ENCODE results near the gene OSBPL2.

Gene OSBPL2

DNA sequence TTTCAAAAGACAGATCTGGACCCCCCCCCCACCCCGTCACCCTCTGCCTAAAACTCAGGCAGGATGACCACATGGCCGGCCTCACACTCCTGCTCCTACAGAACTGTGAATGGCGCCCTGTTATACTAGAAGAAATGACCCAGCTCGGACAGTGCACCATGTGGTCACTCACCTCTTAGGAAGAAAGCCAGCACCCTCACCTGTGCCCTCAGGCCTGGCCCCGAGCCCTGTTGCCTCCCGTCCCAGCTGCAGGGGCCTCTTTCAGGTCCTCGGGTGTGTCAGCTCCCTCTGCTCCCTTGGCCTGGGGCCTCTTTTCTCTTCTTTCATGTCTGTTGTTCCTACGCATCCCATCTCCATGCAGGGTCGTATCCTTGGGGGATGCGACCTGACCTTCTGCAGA, 23.7 kb downstream of the OSBPL2 start:
- no peak for DNase-seq

DNA sequence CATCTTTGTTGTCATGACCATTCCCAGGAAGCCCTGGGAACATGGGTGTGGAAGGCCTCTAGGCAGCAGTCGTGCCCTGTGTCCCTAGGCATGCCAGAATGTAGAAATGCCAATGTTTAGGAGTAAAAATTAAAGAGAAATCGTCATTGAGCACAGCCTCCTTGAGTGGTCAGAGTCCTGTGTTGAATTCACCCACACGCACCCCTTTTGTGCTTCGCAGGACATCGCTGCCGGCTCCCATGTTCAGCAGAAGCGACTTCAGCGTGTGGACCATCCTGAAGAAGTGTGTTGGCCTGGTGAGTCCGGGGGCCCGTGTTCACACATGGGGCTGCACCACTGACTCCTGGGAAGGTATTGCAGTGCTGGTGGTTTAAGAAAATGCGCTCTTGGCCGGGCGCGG, 25.1 kb downstream of the OSBPL2 start:
- no peak for DNase-seq

DNA sequence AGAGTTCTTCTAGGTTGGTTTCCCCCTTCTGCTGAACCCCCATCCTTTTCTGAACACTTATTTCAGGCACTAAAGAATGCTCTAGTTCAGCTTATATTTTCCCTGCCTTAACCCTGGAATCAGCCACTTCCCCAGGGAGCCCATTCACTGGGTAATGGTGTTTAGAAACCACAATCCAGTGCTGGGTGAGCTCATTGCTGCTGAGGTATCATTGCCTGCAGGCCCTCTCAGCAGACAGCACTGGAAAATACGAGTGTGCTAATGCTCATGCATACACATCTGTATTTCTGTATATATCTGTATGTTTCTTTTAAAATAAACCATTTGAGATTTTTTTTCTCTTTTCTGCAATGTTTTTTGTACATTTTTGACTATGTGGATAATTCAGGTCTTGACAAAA, 27.0 kb downstream of the OSBPL2 start:
- no peak for DNase-seq

DNA sequence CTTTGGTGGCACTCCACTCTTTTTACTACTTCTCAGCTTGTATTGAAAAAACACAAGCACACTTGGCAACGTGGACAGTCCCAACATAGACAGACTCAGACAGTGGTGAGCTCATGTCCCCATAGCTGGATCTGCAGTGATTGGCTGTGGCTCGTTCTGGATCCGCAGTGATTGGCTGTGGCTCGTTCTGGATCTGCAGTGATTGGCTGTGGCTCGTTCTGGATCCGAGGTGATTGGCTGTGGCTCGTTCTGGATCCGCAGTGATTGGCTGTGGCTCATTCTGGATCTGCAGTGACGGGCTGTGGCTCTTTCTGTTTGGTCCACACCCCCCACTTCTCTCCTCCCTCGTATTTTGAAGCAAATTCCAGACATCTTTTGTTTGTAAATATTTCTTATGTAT, 28.0 kb downstream of the OSBPL2 start:
- no peak for DNase-seq

DNA sequence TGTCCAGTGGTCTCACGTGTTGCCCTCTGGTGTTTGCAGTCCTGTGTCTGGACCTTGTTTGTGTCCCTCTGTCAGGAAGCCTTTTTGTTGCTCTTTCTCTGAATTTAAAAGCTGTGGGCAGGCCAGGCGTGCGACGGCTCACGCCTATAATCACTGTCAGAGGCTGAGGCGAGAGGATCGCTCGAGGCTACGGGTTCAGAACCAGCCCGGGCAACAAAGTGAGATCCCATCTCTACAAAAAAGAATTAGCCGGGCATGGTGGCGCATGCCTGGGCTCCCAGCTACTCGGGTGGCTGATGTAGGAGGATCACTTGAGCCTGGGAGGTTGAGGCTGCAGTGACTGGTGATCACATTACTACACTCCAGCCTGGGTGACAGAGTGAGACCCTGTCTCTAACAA, 28.5 kb downstream of the OSBPL2 start:
- DNase-seq, result no peak

DNA sequence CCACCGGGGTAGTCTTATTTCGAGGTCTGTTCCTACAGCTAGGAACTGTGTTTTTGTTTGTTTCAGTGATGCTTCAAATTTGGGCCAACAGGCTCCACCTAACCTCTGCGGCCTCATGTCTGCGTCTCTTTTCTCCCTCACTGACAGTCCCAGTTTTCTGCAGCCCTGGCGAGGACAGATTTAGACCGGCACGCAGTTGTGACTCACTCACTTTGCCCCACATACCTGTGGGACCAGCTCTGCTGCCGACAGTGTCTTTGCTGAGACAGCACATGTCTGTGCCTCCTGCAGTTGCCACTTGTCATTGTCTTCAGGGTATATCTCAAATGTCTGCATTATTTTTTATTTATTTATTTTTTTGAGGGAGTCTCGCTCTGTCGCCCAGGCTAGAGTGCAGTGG, 29.2 kb downstream of the OSBPL2 start:
- DNase-seq, result peak; percentile 83

DNA sequence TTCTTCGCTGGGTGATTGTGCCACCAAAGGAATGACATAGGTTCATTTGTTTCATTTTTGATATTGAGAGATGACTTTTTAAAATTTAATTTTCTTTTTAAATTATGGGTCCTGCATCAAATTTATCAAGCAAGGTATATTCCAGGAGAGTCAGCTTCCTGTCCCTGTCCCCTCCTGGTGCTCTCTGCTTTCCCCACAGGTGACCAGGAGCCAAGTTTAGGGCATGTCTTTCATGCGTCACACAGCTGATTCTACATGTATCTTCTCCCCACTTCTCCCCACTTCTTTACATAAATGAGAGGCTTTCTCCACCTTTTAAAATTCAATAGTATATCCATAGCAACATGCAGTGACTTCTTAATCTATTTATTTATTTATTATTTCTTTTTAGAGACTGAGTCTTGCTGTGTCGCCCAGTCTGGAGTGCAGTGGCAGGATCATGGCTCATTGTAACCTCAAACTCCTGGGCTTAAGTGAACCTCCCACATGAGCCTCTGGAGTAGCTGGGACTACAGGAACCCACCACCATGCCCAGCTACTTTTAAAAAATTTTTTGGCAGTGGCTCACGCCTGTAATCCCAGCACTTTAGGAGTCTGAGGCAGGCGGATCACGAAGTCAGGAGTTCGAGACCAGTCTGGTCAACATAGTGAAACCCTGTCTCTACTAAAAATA, 30.0 kb downstream of the OSBPL2 start:
- no peak for DNase-seq

DNA sequence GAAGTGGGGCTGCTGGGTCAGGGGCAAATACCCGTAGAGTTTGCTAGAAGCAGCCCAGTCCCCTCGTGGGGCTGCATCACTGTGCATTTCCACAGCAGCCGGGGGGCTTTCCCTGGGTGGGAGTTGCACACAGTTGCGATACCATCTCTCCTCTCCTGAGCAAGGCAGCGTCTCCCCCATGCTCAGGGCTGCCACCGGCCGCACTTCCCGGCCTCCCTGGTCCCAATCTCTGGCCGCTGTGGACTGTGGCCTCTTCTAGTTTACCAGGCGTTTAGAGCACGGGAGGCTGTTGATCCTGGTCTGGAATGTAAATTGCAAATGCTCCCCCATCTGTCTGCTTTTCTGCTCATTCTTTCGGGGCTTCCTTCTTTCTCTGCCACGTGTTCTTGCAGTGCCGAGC, 31.1 kb downstream of the OSBPL2 start:
- no peak for DNase-seq

DNA sequence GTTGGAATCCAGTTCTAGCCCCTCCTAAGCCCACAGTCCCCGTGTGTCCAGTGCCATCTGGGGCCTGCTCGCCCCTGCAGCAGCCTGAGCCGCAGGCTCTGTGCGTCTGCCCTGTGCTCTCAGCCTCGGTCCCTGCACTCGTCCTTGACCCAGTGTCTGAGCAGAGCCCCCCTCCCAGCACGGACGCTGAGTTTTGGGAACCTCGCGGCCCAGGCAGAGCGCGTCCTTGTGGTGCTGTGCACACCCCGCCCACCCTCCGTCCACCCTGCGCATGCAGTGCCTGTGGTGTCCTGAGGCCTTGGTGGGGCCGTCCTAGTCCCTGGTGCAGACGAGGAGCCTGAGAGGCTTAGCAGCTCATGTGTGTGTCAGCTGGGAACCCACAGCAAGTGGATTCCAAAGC, 31.6 kb downstream of the OSBPL2 start:
- DNase-seq, result no peak

DNA sequence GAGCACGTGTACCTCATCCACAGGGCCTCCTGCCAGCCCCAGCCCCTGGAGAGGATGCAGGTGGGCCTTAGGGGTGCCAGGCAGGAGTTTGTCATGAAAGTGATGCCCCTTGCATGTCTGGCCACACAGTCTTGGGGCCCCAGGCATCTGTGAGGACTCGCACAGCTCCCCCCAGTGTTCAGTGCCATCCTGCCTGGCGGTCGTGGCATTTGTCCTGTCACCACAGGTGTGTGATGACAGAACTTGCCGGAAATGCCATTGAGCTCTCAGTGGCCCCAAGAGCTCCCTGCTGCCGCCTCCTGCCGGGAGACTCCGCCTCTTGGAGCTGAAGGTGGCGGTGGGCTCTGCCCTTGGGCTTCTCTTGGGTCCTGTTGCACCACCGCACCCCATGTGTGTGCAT, 33.9 kb downstream of the OSBPL2 start:
- no peak for DNase-seq

DNA sequence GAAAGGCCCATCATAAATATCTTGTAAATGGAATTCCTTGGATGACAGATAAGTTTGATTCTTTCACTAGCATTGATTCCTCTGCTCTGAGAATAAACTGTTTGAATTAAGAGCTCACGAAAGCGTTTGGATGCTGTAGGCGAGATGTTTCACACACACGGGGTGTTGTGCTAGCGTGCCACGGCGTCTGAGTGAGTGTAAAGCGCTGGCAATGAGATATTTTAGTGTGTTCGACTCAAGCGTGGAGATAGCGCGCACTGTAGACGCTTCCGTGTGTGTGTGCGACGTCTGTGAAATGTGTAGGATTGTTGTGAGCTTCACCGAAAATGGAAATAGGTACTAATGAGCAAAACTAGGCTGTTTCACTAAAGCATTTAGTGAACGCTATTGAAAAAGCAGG, 35.1 kb downstream of the OSBPL2 start:
- no peak for DNase-seq

DNA sequence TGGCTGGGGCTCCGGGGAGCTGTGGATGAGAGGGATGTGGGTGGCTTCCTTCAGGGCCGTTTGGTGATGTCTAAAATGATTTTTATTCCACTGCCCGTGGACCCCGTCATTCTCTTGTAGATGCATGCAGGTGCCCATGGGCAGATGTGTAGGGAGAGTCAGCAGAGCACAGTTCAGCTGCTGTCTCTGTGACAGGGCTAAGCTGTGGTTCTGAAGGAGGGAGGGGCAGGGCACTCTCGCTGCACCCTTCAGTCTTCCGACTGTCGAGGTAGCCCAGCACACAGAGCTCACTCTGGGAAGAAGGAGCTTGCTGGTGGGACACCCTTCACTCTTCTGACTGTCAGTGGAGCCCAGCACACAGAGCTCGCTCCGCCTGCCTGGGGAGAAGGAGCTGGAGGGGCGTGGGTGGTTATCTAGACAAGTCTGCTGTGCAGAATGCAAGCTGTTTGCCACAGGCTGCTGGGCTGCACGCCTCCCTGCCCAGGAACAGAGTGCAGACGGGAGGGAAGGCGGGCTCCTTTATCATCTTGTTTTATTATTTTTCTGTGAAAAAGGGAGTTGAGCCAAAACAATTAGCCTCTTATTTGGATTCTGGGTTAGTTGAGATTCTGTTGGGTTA, 36.1 kb downstream of the OSBPL2 start:
- DNase-seq, result no peak

DNA sequence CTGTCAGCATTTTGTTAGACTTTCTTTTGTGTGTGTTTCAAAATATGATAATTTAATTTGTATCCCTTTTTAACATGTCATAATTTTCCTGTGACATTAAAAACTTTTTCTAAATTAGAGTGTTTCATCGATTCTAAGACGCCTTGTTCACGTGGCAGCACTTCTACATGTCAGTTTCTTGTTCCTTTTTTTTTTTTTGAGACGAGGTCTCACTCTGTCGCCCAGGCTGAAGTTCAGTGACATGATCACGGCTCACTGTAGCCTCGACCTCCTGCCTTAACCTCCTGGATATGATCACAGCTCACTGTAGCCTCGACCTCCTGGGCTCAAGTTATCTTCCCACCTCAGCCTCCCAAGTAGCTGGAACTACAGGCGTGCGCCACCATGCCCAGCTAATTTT, 36.9 kb downstream of the OSBPL2 start:
- DNase-seq, result no peak

DNA sequence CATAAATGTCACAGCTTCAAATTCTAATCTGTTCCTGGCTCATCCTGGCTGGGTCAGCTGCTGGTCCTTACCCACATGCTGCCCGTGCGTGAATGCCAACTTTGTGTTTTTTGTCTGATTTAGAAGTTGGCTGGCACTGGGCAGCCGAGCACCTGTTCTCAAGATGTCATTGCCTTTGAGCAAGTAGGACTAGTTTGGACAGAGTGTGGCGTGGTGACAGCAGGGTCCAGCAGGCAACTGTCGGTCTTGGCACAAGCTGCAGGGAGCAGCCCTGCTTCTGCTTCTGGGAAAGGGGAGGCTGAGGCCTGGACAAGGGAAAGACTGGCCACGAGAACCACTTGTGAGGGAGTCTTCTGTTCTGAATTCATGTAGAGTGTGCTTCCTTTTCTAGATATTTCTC, 38.1 kb downstream of the OSBPL2 start:
- no peak for DNase-seq

DNA sequence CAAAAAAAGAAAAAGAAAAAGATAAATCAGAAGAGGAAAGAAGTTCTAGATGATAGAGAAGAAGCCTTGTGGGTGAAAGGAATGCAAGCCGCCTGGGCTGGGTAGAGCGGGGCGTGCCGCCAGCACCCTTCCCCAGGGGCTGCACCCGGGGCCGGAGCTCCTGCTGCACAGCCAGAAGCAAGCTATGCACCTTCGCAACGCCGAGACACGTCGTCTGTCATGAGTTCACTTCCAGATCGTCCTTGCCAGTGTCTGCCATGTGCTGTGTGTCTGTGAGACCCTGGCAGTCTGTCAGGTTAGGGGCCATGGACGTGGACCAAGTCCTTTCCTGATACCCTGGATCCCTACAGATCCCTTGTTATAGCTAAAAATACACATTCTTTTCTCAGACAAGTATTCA, 38.9 kb downstream of the OSBPL2 start:
- DNase-seq, result no peak

DNA sequence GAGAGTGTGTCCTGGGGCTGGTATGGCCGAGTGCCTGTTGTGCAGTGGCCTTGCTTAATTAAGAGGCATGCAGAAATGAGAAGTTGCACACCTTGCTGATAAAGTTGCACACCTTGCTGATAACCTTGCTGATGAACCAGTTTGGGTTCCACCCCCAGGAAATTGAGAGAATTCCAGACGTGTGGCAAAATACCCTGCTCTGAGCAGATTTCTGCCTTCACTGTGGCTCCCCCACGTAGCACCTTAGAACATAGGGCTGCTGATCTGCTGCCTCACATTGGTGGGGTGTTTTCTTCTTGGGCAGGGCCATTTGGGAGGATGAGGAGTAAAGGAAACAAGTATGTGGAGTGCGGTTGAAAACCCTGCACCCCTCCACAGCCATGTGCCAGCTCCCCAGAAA, 42.0 kb downstream of the OSBPL2 start:
- DNase-seq, result no peak

DNA sequence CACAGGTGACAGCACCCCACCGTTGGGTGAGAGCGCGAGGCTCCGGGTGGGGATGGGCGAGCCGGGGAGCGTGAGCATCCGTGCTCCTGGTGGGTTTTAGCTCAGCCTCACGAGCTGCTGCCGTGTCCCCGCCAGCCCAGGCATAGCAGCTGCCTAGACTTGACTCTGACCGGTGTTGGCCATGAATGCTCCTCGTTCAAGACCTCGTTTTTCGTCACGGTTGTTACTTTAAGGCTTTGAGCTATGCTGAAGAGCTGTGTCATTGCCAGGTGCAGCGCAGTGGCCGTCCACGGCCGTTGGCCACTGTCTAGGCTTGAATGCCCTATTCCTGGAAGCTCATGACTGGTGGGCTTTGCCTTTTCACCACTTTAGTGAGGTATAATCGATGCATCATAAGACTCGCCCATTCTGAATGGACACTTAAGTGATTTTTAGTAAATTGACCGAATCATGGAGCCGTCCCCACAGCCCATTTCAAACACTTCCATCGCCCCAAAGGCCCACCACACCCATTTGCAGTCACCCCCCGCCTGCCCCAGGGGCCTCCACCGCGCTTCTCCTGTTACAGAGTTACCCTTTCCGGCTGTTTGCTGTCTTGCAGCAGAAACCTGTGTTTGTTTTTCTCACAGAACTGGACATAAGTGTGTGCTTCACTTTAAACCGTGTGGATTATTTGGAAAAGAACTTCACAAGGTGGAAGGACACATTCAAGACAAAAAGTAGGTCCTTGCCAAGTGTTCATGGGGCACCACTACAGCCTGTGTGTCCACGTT, 43.0 kb downstream of the OSBPL2 start:
- DNase-seq, result no peak

DNA sequence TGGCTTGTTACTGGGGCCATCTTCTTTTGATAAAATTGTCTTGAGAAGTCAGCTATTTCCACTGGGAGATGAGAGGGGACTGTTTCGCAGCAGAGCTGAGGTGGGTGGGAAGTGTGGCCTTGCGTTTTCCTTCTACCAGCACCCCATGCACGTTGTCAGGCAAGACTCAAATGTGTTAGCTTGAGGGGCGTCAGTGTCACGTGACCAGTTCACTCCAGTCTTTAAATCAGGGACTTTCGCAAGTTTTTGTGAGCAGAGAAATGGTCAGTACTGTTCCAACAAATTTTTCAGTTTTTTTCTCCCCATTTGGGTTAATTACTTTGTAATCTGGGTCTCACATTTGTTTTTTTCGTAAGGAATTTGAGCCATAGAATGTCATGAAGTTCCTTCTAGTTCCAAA, 43.8 kb downstream of the OSBPL2 start:
- DNase-seq, result no peak

DNA sequence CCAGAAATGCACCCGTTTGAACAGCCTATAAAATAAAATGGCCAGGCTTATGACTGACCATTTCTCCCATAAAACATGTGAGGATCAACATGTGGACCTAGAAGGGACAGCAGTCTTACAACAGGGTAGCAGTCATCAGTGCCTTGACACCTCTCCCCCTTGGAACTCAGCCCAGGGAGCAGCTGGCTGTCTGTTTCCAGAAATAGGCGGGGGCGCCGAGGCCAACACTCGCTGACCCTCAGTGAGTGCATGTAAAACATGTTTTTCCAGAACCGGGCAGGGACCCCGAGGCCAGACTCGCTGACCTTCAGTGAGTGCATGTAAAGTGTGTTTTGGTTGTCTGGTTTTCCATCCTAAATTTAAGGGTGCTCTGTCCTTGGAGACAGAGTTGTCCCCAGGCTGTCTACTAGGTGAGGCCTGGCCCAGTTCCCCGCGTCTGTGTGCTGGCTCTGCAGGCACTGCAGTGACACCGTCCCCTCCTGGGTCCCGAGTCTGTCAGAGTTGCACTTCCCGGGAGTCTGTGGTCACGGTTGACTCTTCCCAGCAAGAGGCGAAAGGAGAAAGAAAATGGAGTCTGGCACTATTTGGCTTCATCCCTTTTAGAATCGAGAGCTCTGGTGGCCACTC, 44.7 kb downstream of the OSBPL2 start:
- DNase-seq, result no peak

DNA sequence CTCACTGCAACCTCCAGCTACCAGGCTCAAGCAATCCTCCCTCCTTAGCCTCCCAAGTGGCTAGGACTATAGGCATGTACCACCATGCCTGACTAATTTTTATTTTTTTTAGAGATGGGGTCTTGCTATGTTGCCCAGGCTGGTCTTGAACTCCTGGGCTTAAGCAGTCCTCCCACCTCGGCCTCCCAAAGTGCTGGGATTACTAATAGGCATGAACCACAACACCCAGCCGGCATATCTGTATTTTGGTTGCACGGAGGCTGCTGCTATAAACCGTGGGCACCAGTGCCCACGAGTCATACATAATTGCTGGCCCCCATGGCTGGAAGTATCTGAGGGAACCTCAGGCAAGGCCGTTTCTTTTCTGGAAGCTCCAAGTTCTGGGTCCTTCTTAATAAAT, 46.1 kb downstream of the OSBPL2 start:
- DNase-seq, result no peak

DNA sequence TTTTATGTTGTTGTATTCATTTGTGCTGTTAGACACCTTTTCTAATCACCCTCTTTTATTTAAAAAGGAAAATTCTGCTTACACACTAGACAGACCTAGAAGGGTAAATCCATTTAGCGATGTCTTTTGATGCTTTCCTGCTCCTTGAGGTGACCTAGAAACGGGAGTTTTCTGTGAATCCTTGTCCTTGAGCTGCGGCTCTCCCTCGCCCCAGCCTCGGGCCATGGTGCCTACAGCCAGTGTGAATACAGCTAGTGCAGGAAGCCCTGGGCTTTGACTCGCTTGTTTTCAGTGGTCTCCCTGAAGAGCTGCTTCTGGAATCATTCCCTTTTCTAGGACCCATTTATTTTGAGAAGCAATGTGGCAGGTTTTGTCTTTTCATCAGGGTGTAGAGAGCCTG, 46.8 kb downstream of the OSBPL2 start:
- no peak for DNase-seq

DNA sequence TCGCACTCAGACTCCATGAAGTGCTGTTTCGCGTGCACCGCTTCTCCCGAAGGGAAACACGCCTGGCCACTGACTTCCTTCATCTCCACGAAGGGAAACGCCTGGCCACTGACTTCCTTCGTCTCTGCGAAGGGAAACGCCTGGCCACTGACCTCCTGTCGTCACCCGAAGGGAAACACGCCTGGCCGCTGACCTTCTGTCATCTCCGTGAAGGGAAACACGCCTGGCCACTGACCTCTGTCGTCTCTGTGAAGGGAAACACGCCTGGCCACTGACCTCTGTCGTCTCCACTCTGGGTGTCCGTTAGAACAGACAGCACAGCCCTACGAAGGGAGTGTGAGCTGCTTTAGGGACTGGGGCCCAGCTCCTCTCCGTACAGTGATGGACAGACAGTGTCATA, 47.4 kb downstream of the OSBPL2 start:
- DNase-seq, result no peak

DNA sequence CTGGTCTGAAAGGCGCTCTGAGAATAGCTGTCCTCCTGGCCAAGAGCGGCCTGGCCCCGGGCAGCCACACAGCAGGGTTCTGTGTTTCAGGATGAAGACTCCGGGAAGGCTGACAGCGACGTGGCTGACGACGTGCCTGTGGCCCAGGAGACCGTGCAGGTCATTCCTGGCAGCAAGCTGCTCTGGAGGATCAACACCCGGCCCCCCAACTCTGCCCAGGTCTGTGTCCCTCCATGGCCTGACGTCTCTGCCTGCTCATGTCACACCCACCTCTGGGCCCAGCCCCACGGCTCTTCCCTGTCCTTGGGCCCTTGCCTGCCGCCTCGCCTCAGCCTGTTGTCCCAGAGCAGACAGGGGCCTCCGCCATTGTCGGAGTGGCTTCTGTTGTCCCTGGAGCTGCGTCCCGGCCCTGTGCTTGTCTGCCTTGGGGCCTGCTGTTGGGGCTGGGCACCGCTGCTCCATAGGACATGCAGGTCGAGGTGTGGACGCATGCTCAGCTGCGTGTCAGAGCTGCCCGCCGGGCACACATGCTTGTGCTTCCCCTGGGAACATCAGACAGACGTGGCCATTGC, 48.3 kb downstream of the OSBPL2 start:
- no peak for DNase-seq

DNA sequence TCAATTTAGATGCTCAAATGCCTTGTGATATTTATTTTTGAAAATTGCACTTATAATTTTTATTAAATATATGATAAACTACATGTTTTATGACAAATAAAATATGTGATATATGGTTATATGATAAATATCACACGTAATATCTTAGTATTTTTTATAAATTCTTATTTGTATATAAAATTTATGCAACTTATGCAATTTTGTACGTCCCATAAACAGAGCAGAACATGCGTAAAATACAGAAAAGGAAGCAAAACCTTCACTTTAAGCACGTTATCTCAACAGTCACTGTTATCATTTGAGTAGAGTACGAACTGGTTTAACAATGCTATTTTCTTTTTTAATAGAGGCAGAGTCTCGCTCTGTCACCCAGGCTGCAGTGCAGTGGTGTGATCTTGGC, 48.8 kb downstream of the OSBPL2 start:
- DNase-seq, result no peak
